ENCODE results near the gene INPP5A.

- TF ChIP-seq EZH2 (optimal IDR thresholded peaks at IDR 0.05; ENCODE audit: low read depth, low read length) (no peak), EZH2phosphoT487 (IDR thresholded peaks at IDR 0.05; ENCODE audit: low read length) (no peak)
- TF ChIP-seq, protein P1, sequence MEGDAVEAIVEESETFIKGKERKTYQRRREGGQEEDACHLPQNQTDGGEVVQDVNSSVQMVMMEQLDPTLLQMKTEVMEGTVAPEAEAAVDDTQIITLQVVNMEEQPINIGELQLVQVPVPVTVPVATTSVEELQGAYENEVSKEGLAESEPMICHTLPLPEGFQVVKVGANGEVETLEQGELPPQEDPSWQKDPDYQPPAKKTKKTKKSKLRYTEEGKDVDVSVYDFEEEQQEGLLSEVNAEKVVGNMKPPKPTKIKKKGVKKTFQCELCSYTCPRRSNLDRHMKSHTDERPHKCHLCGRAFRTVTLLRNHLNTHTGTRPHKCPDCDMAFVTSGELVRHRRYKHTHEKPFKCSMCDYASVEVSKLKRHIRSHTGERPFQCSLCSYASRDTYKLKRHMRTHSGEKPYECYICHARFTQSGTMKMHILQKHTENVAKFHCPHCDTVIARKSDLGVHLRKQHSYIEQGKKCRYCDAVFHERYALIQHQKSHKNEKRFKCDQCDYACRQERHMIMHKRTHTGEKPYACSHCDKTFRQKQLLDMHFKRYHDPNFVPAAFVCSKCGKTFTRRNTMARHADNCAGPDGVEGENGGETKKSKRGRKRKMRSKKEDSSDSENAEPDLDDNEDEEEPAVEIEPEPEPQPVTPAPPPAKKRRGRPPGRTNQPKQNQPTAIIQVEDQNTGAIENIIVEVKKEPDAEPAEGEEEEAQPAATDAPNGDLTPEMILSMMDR (IDR thresholded peaks at IDR 0.05; ENCODE audit: low read length) = no peak
Observed at GRCh38 chr10:132549371-132549770, 11.8 kb downstream of the INPP5A start.
